Lower leg skin (tissue), 4 donors: Measurements from ENCODE around the gene KCNJ10. TPM values are rescaled to one million over a fixed set of nuclear protein-coding genes. Genes with fewer than 3 reads are reported as not detected.

Source experiments
- DNase-seq, 2 donors: peaks; one replicate each; pipeline ENCODE4 v3.0.0-alpha.2; 2019; ENCODE audit warnings: low spot score in 2 of 2
- H3K4me3 ChIP-seq: fragments of 200-600 bp; sonication (generic); 2 replicates; pipeline ENCODE4 v1.5.1; 2017; ENCODE audit warnings: mild to moderate bottlenecking, low read depth; ENCODE audit not compliant: poor library complexity, severe bottlenecking
- CTCF ChIP-seq, 3 donors: fragments of 450-650 bp; IDR thresholded peaks; one replicate each; pipeline ENCODE4 v1.5.1; 2016; ENCODE audit warnings: antibody characterized with exemption in 3 of 3, mild to moderate bottlenecking in 3 of 3, moderate library complexity in 2 of 3
- POLR2A ChIP-seq, 2 donors: fragments of 450-650 bp; IDR thresholded peaks; one replicate each; pipeline ENCODE4 v1.6.1; 2016 to 2017; ENCODE audit warnings: antibody characterized with exemption in 2 of 2, mild to moderate bottlenecking in 1 of 2, moderate library complexity in 1 of 2
- WGBS, 2 donors: methylation state at CpG; one replicate each; pipeline ENCODE4 v1.1.5; 2018; 5-methylcytosine and 5-hydroxymethylcytosine counted together
- intact Hi-C: fragments of 100-400 bp; cut with DNase I; formaldehyde crosslinking; loops from one replicate; pipeline ENCODE4 v1.15.0; 2023; ENCODE audit warnings: low total_unique reads
- total RNA-seq, 4 donors: library from RNA; depleted of rRNA; stranded (reverse); fragments of >200 nt; gene quantifications; one replicate each; pipeline ENCODE4 v1.1.0, GENCODE V29; 2016

KCNJ10 gene
- total RNA-seq, 4 donors from 2014 or later = not detected

GRCh38 chr1:160097911-160098851 is 28.2 kb upstream of the KCNJ10 start, which contains the start of gene IGSF8:
Gene IGSF8 (minus strand): TSS chr1:160098619. CDS start chr1:160098472, 147 bp downstream.
- intact Hi-C loops = no loop called here
- peak within 1 kb of the TSS; percentile 60 for H3K4me3 ChIP-seq
- TF ChIP-seq CTCF (IDR thresholded peaks at IDR 0.05) (no peak), POLR2A (IDR thresholded peaks at IDR 0.05) (no peak)
- 1 to 3% methylated on average over 12 to 49 of the region's 64 CpGs for WGBS, 2 donors
- DNase-seq = peak; percentile 88 to 98

GRCh38 chr1:160097151-160097910 is 27.4 kb upstream of the KCNJ10 start:
- WGBS, 2 donors = 42 to 55% methylated on average over 5 of the region's 5 CpGs
- intact Hi-C loops = no loop called here

GRCh38 chr1:160096274-160097116 is 26.5 kb upstream of the KCNJ10 start:
- DNase-seq = peak; percentile 72 to 93
- intact Hi-C loops = no loop called here
- 28 to 49% methylated on average over 4 of the region's 4 CpGs for WGBS, 2 donors
- H3K4me3 ChIP-seq = no peak overlapping the region
- TF ChIP-seq CTCF (IDR thresholded peaks at IDR 0.05) (no peak), POLR2A (IDR thresholded peaks at IDR 0.05) (no peak)

More at GRCh38 chr1:160097151-160097910, 27.4 kb upstream of the KCNJ10 start:
- no peak for DNase-seq
- TF ChIP-seq CTCF (IDR thresholded peaks at IDR 0.05) = no peak
- TF ChIP-seq POLR2A (IDR thresholded peaks at IDR 0.05) = no peak
- H3K4me3 ChIP-seq = no peak overlapping the region

GRCh38 chr1:160095382-160096105 is 25.6 kb upstream of the KCNJ10 start:
- H3K4me3 ChIP-seq = no peak overlapping the region
- no peak for DNase-seq
- TF ChIP-seq CTCF (IDR thresholded peaks at IDR 0.05) = no peak
- TF ChIP-seq POLR2A (IDR thresholded peaks at IDR 0.05) = no peak
- intact Hi-C loops = no loop called here
- WGBS, 2 donors = 82 to 96% methylated on average over 4 of the region's 4 CpGs

GRCh38 chr1:160094806-160095205 is 24.8 kb upstream of the KCNJ10 start:
- DNase-seq = no peak
- TF ChIP-seq POLR2A (IDR thresholded peaks at IDR 0.05) (no peak), CTCF (IDR thresholded peaks at IDR 0.05) (no peak)
- H3K4me3 ChIP-seq = no peak overlapping the region
- 88 to 93% methylated on average over 10 to 11 of the region's 14 CpGs for WGBS, 2 donors
- intact Hi-C loops = no loop called here
